ENCODE results near the gene NUAK1. TPM values are rescaled to one million over a fixed set of nuclear protein-coding genes. Genes with fewer than 3 reads are reported as not detected.

NUAK1 gene
- total and polyA plus RNA-seq, 2 donors (not counting 1 experiment from before 2014, with no cell fraction given), result 5.1 to 20.7 TPM

DNA sequence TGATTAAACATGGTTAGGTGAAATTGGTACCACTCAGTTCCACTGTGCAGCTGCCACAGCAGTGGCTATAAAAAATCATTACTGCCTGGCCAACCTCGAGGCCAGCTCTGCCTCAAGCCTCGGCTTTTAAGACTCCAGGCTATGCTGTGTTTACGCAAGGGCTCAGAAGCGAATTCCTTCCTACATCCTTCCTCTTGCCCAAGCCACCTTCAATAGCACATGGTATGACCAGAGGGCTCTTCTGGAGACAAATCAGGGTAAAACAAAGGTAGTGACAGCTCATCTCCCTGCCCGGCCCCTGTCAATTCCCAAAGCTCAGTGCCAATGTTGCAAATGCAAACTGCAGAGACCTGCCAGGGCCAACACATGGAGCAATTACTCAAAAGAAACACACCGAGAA is 31.9 kb downstream of the NUAK1 start:
- Histone ChIP-seq H2AFZ (ENCODE audit: low read length) (no peak overlapping the region), H3K27me3 (ENCODE audit: control insufficient read depth, insufficient read depth, low read length) (no peaks in the 10 kb centered on the region), H3K4me2 (ENCODE audit: extremely low read depth, insufficient read depth, low read length) (no peak overlapping the region), H3K27ac (ENCODE audit: insufficient read depth, low read length) (no peak overlapping the region), H4K20me1 (ENCODE audit: control insufficient read depth, extremely low read depth, insufficient read depth, low read length) (no peaks in the 10 kb centered on the region), H3K4me3 (replicated peaks in 1 of 4; ENCODE audit: control extremely low read depth in 1 of 4, insufficient read depth in 1 of 4, low read depth in 3 of 4, low read length in 4 of 4) (no peak overlapping the region), H3K79me2 (ENCODE audit: control insufficient read depth, insufficient read depth, low read length) (no peaks in the 10 kb centered on the region), H3K9ac (ENCODE audit: insufficient read depth, low read length) (no peak overlapping the region), H3K9me3 (ENCODE audit: control insufficient read depth, insufficient read depth, low read depth, low read length) (no peaks in the 10 kb centered on the region), H3K36me3 (ENCODE audit: control insufficient read depth, insufficient read depth, low read length) (no peaks in the 10 kb centered on the region), H3K4me1 (ENCODE audit: control insufficient read depth, extremely low read depth, insufficient read depth, low read length) (peaks cover 9% of the 10 kb centered on the region)
- no peak for TF ChIP-seq EZH2 (IDR thresholded peaks at IDR 0.05; ENCODE audit: low read length, missing control alignments)
- TF ChIP-seq, protein P1, sequence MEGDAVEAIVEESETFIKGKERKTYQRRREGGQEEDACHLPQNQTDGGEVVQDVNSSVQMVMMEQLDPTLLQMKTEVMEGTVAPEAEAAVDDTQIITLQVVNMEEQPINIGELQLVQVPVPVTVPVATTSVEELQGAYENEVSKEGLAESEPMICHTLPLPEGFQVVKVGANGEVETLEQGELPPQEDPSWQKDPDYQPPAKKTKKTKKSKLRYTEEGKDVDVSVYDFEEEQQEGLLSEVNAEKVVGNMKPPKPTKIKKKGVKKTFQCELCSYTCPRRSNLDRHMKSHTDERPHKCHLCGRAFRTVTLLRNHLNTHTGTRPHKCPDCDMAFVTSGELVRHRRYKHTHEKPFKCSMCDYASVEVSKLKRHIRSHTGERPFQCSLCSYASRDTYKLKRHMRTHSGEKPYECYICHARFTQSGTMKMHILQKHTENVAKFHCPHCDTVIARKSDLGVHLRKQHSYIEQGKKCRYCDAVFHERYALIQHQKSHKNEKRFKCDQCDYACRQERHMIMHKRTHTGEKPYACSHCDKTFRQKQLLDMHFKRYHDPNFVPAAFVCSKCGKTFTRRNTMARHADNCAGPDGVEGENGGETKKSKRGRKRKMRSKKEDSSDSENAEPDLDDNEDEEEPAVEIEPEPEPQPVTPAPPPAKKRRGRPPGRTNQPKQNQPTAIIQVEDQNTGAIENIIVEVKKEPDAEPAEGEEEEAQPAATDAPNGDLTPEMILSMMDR (conservative IDR thresholded peaks at IDR 0.05 in 1 of 2, IDR thresholded peaks at IDR 0.05 in 1 of 2; ENCODE audit: low read depth in 1 of 2, low read length in 2 of 2), result no peak
- peak in 1 of 2 donors; percentile 66 for DNase-seq (ENCODE audit: low read depth in 2 of 2)

DNA sequence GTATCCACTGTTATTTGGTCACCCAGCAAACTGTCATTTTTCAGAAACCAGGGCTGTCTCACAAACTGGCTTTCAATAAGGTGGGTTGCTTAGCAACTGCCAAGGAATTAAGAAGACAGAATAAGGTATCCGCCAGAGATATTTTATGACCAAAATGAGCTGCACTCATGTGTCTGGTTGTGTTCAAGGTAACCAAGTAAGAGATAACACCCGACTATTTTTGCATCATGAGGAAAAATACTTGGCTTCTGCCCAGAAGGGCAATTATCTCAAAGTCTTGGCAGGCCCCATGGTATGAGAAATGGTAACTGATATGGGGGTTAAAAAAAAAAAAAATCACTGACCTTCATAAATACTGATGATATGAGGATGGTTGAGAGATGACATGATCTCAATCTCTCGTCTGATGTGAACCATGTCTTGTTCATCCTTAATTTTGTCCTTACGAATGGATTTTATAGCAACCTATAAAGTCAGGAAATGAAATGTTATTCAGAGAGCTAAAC is 32.6 kb downstream of the NUAK1 start:
- Histone ChIP-seq H3K27me3 (ENCODE audit: control insufficient read depth, insufficient read depth, low read length) (no peaks in the 10 kb centered on the region), H3K79me2 (ENCODE audit: control insufficient read depth, insufficient read depth, low read length) (no peaks in the 10 kb centered on the region), H3K36me3 (ENCODE audit: control insufficient read depth, insufficient read depth, low read length) (no peaks in the 10 kb centered on the region), H3K9me3 (ENCODE audit: control insufficient read depth, insufficient read depth, low read depth, low read length) (no peaks in the 10 kb centered on the region), H3K27ac (ENCODE audit: insufficient read depth, low read length) (no peak overlapping the region), H3K4me2 (ENCODE audit: extremely low read depth, insufficient read depth, low read length) (no peak overlapping the region), H3K9ac (ENCODE audit: insufficient read depth, low read length) (no peak overlapping the region), H3K4me3 (replicated peaks in 1 of 4; ENCODE audit: control extremely low read depth in 1 of 4, insufficient read depth in 1 of 4, low read depth in 3 of 4, low read length in 4 of 4) (no peak overlapping the region), H3K4me1 (ENCODE audit: control insufficient read depth, extremely low read depth, insufficient read depth, low read length) (peaks cover 9% of the 10 kb centered on the region), H2AFZ (ENCODE audit: low read length) (no peak overlapping the region), H4K20me1 (ENCODE audit: control insufficient read depth, extremely low read depth, insufficient read depth, low read length) (no peaks in the 10 kb centered on the region)
- DNase-seq (ENCODE audit: low read depth in 2 of 2), result peak in 1 of 2 donors; percentile 49
- no peak for TF ChIP-seq EZH2 (IDR thresholded peaks at IDR 0.05; ENCODE audit: low read length, missing control alignments)
- TF ChIP-seq, protein P1 (conservative IDR thresholded peaks at IDR 0.05 in 1 of 2, IDR thresholded peaks at IDR 0.05 in 1 of 2; ENCODE audit: low read depth in 1 of 2, low read length in 2 of 2), result no peak

DNA sequence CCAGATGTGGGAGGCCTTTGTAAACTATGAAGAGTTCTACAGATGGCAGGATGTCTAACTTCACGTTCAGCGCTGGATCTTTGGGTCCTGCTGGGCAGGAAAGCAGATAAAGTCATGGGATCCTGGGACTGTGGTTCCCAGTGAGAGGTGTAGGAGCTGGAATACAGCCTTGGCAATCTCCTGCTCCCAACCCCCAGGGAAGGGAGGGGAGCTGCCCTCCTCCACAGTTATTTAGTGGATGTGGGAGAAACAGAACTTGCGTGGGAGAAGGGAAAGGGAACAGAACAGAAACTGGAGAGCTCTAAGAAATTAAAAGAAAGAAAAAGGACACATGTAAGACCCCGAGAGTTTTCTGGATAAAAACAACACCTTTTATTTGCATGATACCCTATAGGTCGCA is 37.0 kb downstream of the NUAK1 start:
- no peaks in the 10 kb centered on the region for H3K79me2 ChIP-seq (ENCODE audit: control insufficient read depth, insufficient read depth, low read length)
- TF ChIP-seq, protein P1 (conservative IDR thresholded peaks at IDR 0.05 in 1 of 2, IDR thresholded peaks at IDR 0.05 in 1 of 2; ENCODE audit: low read depth in 1 of 2, low read length in 2 of 2), result no peak
- no peak for TF ChIP-seq EZH2 (IDR thresholded peaks at IDR 0.05; ENCODE audit: low read length, missing control alignments)
- DNase-seq (ENCODE audit: low read depth in 2 of 2), result no peak
- no peak overlapping the region for H3K27ac ChIP-seq (ENCODE audit: insufficient read depth, low read length)
- no peak overlapping the region for H3K4me3 ChIP-seq (replicated peaks in 1 of 4; ENCODE audit: control extremely low read depth in 1 of 4, insufficient read depth in 1 of 4, low read depth in 3 of 4, low read length in 4 of 4)
- no peaks in the 10 kb centered on the region for H3K36me3 ChIP-seq (ENCODE audit: control insufficient read depth, insufficient read depth, low read length)
- H3K4me1 ChIP-seq (ENCODE audit: control insufficient read depth, extremely low read depth, insufficient read depth, low read length), result peaks cover 3% of the 10 kb centered on the region
- no peaks in the 10 kb centered on the region for H4K20me1 ChIP-seq (ENCODE audit: control insufficient read depth, extremely low read depth, insufficient read depth, low read length)
- H3K9me3 ChIP-seq (ENCODE audit: control insufficient read depth, insufficient read depth, low read depth, low read length), result no peaks in the 10 kb centered on the region
- no peak overlapping the region for H2AFZ ChIP-seq (ENCODE audit: low read length)
- H3K9ac ChIP-seq (ENCODE audit: insufficient read depth, low read length), result no peak overlapping the region
- H3K4me2 ChIP-seq (ENCODE audit: extremely low read depth, insufficient read depth, low read length), result no peak overlapping the region
- no peaks in the 10 kb centered on the region for H3K27me3 ChIP-seq (ENCODE audit: control insufficient read depth, insufficient read depth, low read length)
